K562 (cell line): ENCODE data around the gene FILIP1L. TPM values are rescaled to one million over a fixed set of nuclear protein-coding genes. Genes with fewer than 3 reads are reported as not detected.
A peak's percentile ranks its signal among the peaks of the same experiment; 100 is the strongest.

Source experiments
- ATAC-seq: fragments of 200-7000 bp; cut with Tn5 transposase; 3 replicates; pipeline ENCODE4 v1.9.1; 2020; ENCODE audit warnings: moderate library complexity
- BruUV-seq: library from RNA; stranded (reverse); fragments of 400-500 nt; replicated peaks from 2 replicates; lab custom pipeline; 2021; lab: Mats Ljungman, UMichigan
- CTCF ChIA-PET: fragments of 300-600 bp; formaldehyde crosslinking; extraction: SDS; loops from one replicate; lab custom pipeline; 2021; ENCODE audit warnings: low intra/inter-chr PET ratio; lab: Yijun Ruan, JAX
- POLR2A ChIA-PET: fragments of 300-600, 350-650 bp; sonication (Branson Sonifier 250); formaldehyde crosslinking; extraction: SDS; loops from one replicate; lab custom pipeline; 2021; ENCODE audit warnings: antibody characterized with exemption, inconsistent platforms; lab: Yijun Ruan, JAX
- DNase-seq, 4 experiments: peaks; one replicate each; pipeline versions ENCODE4 v3.0.0 to v3.0.0-alpha.2; 2011 to 2018; ENCODE audit warnings: low spot score in 3 of 4, mixed read lengths in 3 of 4; ENCODE audit errors: extremely low read depth in 1 of 4
- FAIRE-seq: peaks from 2 replicates; lab custom pipeline; 2011; peaks lifted over from hg19 to GRCh38; lab: Jason Lieb, UNC
- H2AFZ ChIP-seq: 2 replicates; pipeline ENCODE4 v1.6.0; 2011; ENCODE audit warnings: low read depth, low read length, control low read depth, inconsistent platforms
- H3K27ac ChIP-seq: fragments of 200-600 bp; 3 replicates; pipeline ENCODE4 v1.8.0; 2011; ENCODE audit warnings: low read depth, mild to moderate bottlenecking, control low read depth, inconsistent platforms, low read length, moderate library complexity, mixed read lengths; ENCODE audit errors: extremely low read depth
- H3K27me3 ChIP-seq, 2 experiments: fragments of 300-600 bp in 1 of 2; 2 replicates in 1 of 2; 3 replicates in 1 of 2; pipeline versions ENCODE4 v1.6.0 to v1.8.0; 2011; ENCODE audit warnings: inconsistent platforms in 2 of 2, low read length in 2 of 2, mild to moderate bottlenecking in 1 of 2, mixed read lengths in 1 of 2, moderate library complexity in 1 of 2; ENCODE audit not compliant: control insufficient read depth in 2 of 2, insufficient read depth in 2 of 2
- H3K36me3 ChIP-seq: fragments of 300-600 bp; 3 replicates; pipeline ENCODE4 v1.8.0; 2011; ENCODE audit warnings: mild to moderate bottlenecking, low read length, inconsistent platforms; ENCODE audit not compliant: control insufficient read depth, insufficient read depth
- H3K4me1 ChIP-seq, 2 experiments: fragments of 200-600 bp in 1 of 2; replicated peaks in 1 of 2; 2 replicates in 1 of 2; 3 replicates in 1 of 2; pipeline versions ENCODE4 v1.5.1 to v1.8.0; 2011; ENCODE audit warnings: inconsistent platforms in 2 of 2, low read length in 2 of 2, mild to moderate bottlenecking in 1 of 2, mixed read lengths in 1 of 2, moderate library complexity in 1 of 2; ENCODE audit not compliant: control insufficient read depth in 2 of 2, insufficient read depth in 2 of 2
- H3K4me2 ChIP-seq: 2 replicates; pipeline ENCODE4 v1.6.1; 2011; ENCODE audit warnings: low read length, control low read depth, inconsistent platforms, mixed read lengths; ENCODE audit not compliant: insufficient read depth
- H3K4me3 ChIP-seq: fragments of 200-600 bp; sonication (generic), shearing (Covaris generic); 2 replicates; pipeline ENCODE4 v1.5.1; 2016; ENCODE audit warnings: control low read depth, inconsistent platforms
- H3K79me2 ChIP-seq: fragments of 200-600 bp; 3 replicates; pipeline ENCODE4 v1.8.0; 2011; ENCODE audit warnings: low read length, inconsistent platforms; ENCODE audit not compliant: control insufficient read depth, insufficient read depth
- H3K9ac ChIP-seq, 2 experiments: 2 replicates each; pipeline versions ENCODE4 v1.6.0 to v1.6.1; 2011; ENCODE audit warnings: low read depth in 2 of 2, low read length in 2 of 2, control low read depth in 1 of 2, inconsistent platforms in 1 of 2, mild to moderate bottlenecking in 1 of 2, mixed read lengths in 1 of 2; ENCODE audit not compliant: insufficient read depth in 1 of 2
- H3K9me1 ChIP-seq: one replicate; pipeline ENCODE4 v1.6.0; 2011; ENCODE audit warnings: inconsistent platforms, mild to moderate bottlenecking, low read length, moderate library complexity; ENCODE audit not compliant: control insufficient read depth, insufficient read depth
- H3K9me3 ChIP-seq: replicated peaks from 2 replicates; pipeline ENCODE4 v1.5.1; 2011; ENCODE audit warnings: low read depth, low read length, inconsistent platforms; ENCODE audit not compliant: control insufficient read depth, insufficient read depth
- H4K20me1 ChIP-seq: replicated peaks from 2 replicates; pipeline ENCODE4 v1.6.1; 2011; ENCODE audit warnings: low read length, inconsistent platforms, mixed read lengths; ENCODE audit not compliant: control insufficient read depth, insufficient read depth
- ARID2 ChIP-seq: fragments of 450-650 bp; IDR thresholded peaks from 2 replicates; pipeline ENCODE4 v1.6.1; 2017; ENCODE audit warnings: antibody characterized with exemption, mild to moderate bottlenecking
- RFX7 ChIP-seq: fragments of 250-450 bp; sonication (Bioruptor Pico); IDR thresholded peaks from 2 replicates; pipeline ENCODE4 v1.5.1; 2021; ENCODE audit warnings: mild to moderate bottlenecking
- ZFX ChIP-seq: sonication (generic); formaldehyde crosslinking; IDR thresholded peaks from 2 replicates; pipeline ENCODE4 v1.8.0; 2022; ENCODE audit warnings: mild to moderate bottlenecking, missing genetic modification reagents, moderate library complexity
- ZNF76 ChIP-seq: fragments of 250-450 bp; sonication (Bioruptor Pico); IDR thresholded peaks from 2 replicates; pipeline ENCODE4 v1.4.0; 2020; ENCODE audit warnings: mild to moderate bottlenecking, moderate library complexity, borderline replicate concordance
- WGBS: fragments of 100-300 bp; shearing (Covaris generic); methylation state at CpG from one replicate; pipeline ENCODE4 v1.1.6; 2016; ENCODE audit warnings: low coverage, mixed read lengths; ENCODE audit not compliant: insufficient coverage; ENCODE audit errors: missing lambda C conversion rate; 5-methylcytosine and 5-hydroxymethylcytosine counted together
- in situ Hi-C: fragments of 300-500 bp; cut with MboI; formaldehyde crosslinking; loops from 4 replicates; pipeline ENCODE4 v1.15.0; 2018; ENCODE audit warnings: inconsistent platforms, mixed read lengths
- intact Hi-C: fragments of 100-400 bp; cut with micrococcal nuclease; formaldehyde crosslinking; loops from 2 replicates; pipeline ENCODE4 v1.14.2; 2022
- polyA plus RNA-seq, 8 experiments: library from polyadenylated mRNA; depleted of rRNA in 4 of 8; stranded (reverse) in 5 of 8; unstranded in 3 of 8; fragments of >200 nt; fragmentation: Nextera tagmentation in 2 of 8; fragmentation: Illumina TruSeq in 1 of 8; extraction: Ambion mirVana in 2 of 8; extraction: Trizol in 1 of 8; gene quantifications; 2 replicates each; pipeline versions ENCODE4 v1.2.1 to v1.2.3, GENCODE V29; 2011 to 2014; ENCODE audit warnings: inconsistent platforms in 1 of 8, missing spikeins in 1 of 8
- total RNA-seq, 7 experiments: library from RNA; depleted of rRNA in 6 of 7; stranded (reverse); fragments of >200 nt in 6 of 7; fragmentation: Illumina TruSeq in 2 of 7; extraction: Trizol in 2 of 7; gene quantifications; 2 replicates each; pipeline versions ENCODE4 v1.2.1 to v1.2.3, GENCODE V29; 2011 to 2021; ENCODE audit warnings: low replicate concordance in 1 of 7

FILIP1L gene
- total and polyA plus RNA-seq, 9 of the 15 experiments (the other 6 are each of a cell fraction or from before 2014, with no cell fraction given) = 0.50 to 2.1 (median 1.1) TPM

DNA sequence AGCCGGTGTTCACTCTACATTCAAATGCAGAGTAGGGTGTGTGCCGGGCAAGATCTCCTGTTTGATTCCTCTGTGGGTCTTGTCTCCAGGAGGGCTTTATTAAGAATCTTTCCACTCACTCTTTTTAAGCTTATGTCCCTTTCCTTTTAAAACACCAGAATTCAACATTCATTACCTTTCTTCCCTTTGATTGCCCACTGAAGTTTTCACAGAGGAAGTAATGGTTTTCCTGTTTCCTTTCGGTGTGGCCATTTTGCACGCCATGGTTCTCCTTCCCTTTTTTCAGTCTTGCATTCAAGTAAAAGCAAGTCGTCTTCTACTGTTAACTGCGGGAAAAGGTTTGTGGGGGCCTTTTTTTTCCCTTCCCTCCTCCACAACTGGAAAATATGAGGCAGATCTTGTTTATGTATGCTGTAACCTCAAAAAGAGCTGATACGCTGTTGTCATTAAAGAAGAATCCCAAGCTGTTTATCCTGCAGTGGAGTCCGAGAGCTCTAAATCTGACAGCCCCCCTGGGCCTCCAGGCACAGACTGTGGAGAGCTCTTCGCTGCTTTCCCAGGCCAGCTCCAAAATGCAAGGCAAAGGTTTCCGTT is 40.5 kb downstream of the FILIP1L start:
- Histone ChIP-seq H3K9me1 (no peaks in the 10 kb centered on the region), H3K4me2 (no peak overlapping the region), H4K20me1 (no peaks in the 10 kb centered on the region), H3K4me3 (no peak overlapping the region), H3K36me3 (no peaks in the 10 kb centered on the region), H3K4me1 (peaks cover 2 to 30% of the 10 kb centered on the region in 2 experiments; a peak in 3 of 5 replicates), H3K9me3 (no peaks in the 10 kb centered on the region), H3K79me2 (no peaks in the 10 kb centered on the region; the same call in 2 of the 3 replicates), H3K27me3 (no peaks in the 10 kb centered on the region), H3K9ac (peak overlapping the region in 1 of 2 experiments; percentile 59; a peak in 1 of 4 replicates), H3K27ac (peak overlapping the region; percentile 26; the same call in 1 of the 3 replicates), H2AFZ (peak overlapping the region; percentile 63; the same call in 1 of the 2 replicates)
- ATAC-seq (peak; percentile 30; the same call in 1 of the 3 replicates), FAIRE-seq (no peak), DNase-seq (no peak)
- ChIA-PET CTCF (interaction anchor here (0.5 kb wide), 1 partner anchor 51 kb away, joined by 3 read pairs; no protein-coding TSS in a partner anchor), POLR2A (interaction anchor here (1.4 kb wide), 1 partner anchor 180 kb away, joined by 3 read pairs; no protein-coding TSS in a partner anchor)
- in situ Hi-C loops (loop anchor here (10.0 to 25.0 kb wide), 2 partner anchors 181 to 237 kb away; no protein-coding TSS in a partner anchor), intact Hi-C loops (no loop called here)
- BruUV-seq = no TSS peak
- TF ChIP-seq ZNF76 (no peak), ZFX (CRISPR knock-in tag) (0 out of 2 replicates have a peak, but pooled peaks have one; percentile 10), ARID2 (no peak), RFX7 (no peak)
- 52% methylated on average over 9 of the region's 10 CpGs for WGBS
